Kidney glomerular epithelial cell (primary cell): ENCODE results near the gene COA1.
A peak's percentile ranks its signal among the peaks of the same experiment; 100 is the strongest.

Experiments
- DNase-seq: peaks from one replicate; lab custom pipeline; 2025; lab: John Stamatoyannopoulos, UW

COA1 gene

DNA sequence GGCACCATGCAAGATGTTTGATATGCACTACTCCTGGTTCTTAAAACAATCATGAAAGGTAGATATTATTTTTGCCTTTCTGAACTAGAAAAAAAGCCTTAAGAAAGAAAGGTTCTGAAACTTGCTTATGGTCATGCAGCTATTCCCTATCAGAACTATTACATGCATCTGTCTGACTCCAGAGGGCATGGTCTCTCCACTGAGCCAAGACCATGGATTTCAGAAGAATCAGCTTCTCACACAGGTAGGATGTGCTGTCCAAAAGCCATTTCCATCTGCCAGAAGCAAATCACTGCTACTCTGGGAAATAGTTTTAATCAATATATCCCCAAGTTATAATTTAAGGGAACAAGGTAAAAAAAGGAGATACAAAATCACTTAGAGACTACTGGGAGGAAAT lies 77.0 kb downstream of the COA1 start:
- DNase-seq: no peak

DNA sequence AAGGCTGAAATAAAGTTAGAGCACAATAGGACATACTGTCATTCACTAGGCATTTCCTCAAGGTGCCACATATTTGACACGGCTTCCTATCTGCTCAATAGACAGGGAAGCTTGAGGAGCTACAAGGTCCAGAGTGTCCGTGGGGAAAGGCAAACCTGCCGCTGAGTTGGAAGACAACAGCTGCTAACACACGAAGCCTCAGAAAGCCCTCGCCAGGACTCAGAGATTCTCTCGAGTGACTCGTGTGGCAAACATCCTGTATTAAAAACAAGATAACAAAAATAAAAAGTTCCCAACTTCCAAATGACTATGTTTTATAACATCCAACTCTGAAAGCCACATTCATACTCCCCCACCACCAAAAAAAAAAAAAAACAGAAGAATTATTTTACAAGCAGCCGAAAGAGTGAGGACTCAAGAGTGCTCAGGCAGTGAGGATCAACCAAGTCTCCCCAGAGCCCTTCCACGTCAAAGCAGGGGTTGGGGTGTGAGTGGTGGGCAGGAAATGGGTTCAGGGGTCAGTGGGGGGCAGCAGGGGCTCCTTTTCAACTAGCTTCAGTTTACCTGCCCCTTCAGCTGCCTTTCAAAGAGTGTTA lies 78.8 kb downstream of the COA1 start:
- peak; percentile 36 for DNase-seq

GRCh38 chr7:43649755-43650274 lies 79.5 kb downstream of the COA1 start:
- peak; percentile 34 for DNase-seq

GRCh38 chr7:43648473-43649406 lies 80.6 kb downstream of the COA1 start:
- peak; percentile 74 for DNase-seq

DNA sequence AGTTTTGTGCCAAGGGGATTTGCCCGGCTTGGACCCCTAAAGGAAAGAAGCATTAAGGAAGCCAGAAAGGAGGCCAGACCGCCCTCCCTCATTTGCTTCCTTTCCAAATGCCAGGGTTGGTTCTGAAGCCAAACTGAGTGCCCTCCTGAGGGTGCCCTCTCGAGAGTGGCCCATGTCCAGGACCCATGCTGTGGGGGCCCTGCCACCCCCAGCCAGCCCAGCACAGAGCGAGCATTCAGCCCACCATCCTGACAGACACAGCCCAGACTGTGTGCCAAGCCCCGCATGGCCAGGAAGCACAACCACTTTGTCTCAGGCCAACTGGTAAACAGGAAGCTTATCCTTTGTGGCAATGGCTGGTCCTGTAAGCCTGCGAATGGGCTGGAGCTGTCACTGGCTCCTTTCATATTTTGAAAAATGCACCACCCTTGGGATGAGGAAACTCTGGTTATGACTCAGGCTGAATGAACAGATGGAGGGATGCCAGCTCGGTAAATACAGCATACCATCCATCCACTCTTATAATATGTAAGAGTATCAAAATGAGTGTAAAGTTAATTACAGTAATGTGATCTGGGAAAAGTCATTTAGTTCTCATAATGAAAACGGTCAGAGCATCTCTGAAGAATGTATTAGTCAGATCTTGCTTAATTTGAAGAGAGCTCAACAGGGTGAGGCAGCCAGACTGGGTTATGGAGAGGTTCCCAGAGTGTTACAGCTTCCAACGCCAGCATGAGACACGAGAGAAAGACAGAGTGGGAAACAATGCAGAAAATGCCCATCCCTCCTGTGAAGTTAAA lies 81.5 kb downstream of the COA1 start:
- peak; percentile 90 for DNase-seq

DNA sequence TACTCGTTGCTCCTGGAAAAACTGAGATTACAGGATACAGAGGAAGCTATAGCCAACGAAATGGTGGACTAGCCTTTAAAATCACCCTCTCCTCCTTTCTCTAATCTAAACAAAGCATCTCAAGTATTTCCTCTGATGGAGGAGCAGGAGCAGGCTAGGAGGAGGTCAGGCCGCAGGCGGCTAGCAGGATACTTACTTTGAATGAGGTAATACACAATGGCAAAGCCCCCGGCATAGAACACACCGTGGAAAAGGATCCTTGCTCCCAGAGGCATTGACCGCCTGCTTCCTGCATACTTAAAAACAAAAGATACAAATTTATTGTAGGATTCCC lies 82.0 kb downstream of the COA1 start:
- DNase-seq: no peak

- no peak for DNase-seq
These were observed 82.6 kb downstream of the COA1 start for GRCh38 chr7:43646603-43647338.

DNA sequence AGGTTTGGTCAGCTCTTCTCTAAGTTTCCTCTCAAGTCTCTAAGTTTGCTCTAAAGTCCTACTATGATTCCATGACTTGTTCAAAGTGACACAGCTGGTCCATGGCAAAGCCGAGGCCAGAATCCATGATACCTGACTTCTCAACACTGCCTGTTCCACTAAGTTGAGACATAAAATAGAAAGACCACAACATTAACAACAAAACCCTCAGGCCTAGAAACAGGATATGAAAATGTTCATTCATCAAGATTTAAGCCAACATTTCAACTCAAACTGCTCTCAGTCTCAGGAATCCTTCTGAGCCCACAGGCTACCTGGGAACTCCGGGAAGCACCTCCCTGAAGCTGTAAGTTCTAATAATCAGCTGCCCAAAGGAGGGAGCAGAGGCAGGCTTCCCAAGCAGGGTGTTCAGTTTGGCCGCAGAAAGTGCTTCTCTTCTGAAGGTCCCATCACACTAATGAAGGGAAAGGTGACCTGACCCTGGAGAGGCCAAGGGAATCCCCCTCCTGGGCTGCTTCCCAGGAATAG lies 83.6 kb downstream of the COA1 start:
- no peak for DNase-seq

GRCh38 chr7:43643846-43644245 lies 85.5 kb downstream of the COA1 start:
- DNase-seq: no peak

DNA sequence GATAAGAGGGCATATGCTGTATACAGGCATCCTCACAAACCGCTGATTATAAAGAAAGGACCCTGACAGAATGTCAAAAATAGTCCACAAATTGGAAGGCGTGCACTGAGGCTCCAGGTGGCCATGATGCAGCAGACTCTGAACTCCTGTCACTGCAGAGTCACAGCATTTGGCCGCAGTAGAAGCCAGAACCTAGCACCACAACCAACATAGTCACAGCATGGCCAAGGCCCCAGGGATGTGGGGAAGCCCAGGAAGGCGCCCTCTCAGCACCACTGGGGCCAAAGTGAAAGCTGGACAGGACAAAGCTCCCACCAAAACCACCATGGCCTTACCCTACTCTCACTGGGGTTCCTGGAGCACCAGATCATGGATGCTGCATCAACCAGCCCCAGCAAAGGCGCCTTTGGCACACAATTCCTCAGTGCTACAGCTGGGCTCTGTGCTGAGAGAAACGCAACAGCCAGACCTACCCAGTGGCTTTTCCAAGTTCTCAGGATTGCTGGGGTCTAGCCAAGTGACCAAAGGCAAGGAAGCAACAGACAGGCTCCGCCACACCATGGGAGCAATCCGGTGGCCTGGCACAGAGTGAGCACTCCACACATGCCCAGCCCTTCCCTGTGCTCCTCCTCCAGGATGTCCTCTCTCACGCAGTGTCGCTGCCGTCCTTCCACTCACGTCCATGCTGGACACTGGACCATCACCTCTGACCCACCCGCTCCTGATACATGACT lies 86.3 kb downstream of the COA1 start:
- no peak for DNase-seq

DNA sequence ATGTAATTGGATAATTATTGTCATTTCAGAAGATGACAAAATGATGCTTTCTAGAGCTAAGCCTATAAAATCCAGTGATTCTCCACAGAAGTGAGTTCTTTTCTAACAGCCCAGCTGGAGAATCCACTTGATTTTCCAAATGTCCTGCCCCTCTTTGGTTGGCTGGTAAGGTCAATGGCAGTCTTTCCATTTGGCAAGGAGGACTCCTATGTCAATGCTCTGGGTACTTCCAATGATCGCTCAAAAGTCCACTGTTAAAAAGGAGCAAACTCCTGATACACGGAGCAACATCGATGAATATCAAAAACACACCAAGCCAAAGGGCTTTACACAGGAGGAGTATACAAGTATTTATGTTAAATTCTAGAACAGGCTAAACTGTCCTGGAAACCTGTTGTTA lies 88.6 kb downstream of the COA1 start:
- no peak for DNase-seq

DNA sequence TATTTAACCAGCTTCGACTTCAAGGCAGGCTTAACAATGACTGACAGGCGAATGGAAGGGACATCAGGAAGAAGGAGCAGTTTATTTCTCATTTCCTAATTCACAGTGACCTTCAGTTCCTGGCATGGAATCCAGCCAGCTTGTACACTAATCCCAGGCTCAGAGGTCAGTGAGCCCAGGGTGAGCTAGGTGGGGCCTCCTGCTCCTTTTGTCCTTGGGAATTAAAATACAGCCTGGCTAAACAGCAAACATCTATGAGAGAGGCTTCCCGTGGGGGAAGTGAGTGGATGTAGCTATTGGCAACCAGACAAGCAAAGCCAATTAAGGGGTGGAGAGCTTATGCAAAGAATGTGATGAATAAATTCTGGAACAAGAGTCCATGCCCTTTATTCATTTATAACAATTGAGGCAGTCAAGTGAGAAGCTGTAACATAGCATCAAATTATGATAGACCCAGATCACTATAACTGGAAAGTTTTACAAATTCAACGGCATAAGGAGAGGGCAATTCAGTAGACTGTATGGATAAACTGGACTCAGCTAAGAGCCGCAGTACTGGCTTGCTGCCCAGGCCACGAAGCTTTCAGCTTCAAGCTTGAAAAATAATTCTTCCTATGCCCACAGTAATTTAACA lies 89.3 kb downstream of the COA1 start:
- peak; percentile 73 for DNase-seq

- DNase-seq: peak; percentile 9
These were observed 92.1 kb downstream of the COA1 start for GRCh38 chr7:43637114-43637806.

GRCh38 chr7:43636093-43636492 lies 93.2 kb downstream of the COA1 start:
- DNase-seq: peak; percentile 80

DNA sequence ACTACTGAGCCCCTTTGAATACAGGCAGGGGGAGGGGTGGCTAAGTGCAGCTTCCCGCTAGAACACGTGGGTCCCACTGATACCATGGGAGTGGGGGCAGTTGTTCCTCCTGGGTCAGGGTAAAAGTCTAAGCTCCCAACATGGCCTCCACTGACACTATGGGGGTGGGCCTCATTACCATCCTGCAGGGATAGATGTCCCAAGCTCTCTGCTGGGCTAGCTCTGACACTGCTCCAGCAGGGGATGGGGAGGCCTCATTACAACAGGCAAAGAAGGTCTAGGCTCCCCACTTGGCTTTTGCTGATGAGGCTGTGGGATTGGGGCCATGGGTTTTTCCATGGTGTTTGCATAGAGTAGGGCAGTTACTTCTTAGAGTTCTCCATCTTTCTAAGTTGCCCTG lies 94.9 kb downstream of the COA1 start:
- DNase-seq: no peak

DNA sequence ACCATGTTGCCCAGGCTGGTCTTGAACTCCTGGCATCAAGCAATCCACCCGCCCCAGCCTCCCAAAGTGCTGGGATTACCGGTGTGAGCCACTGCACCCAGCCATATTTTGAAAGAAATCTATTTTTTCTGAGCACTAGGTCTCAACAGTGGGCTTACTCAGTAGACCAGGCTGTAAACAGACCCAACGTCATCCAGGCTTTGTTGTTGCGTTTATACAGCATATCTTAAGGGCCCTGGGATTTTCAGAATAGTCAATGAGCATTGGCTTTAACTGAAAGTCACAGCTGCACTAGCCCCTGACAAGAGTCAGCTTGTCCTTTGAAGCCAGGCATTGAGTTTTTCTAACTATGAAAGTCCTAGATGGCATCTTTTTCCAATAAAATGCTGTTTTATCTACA lies 96.6 kb downstream of the COA1 start:
- no peak for DNase-seq

DNA sequence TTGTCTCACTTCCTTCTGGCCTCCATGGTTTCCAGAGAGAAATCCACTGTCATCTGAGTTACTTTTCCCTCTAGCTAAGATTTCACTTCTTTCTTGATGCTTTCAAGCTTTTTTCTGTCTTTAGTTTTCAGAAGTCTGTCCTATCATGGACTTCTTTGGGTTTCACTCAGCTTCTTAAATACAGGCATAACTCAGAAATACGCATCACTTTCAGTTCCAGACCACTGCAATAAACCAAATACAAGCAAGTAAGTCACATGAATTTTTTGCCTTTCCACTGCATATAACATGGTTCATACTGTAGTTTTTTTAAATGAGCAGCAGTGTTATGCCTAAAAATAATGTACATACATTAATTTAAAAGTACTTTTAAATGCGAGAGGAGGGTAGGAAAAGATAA lies 97.8 kb downstream of the COA1 start:
- DNase-seq: no peak

GRCh38 chr7:43630482-43630881 lies 98.8 kb downstream of the COA1 start:
- no peak for DNase-seq

- DNase-seq: no peak
These were observed 99.5 kb downstream of the COA1 start for GRCh38 chr7:43629857-43630256.

- DNase-seq: no peak
These were observed 100.9 kb downstream of the COA1 start for GRCh38 chr7:43628431-43628830.
